ENCODE measurements around the gene MEFV. TPM values are rescaled to one million over a fixed set of nuclear protein-coding genes. Genes with fewer than 3 reads are reported as not detected.

The MEFV gene
- polyA plus RNA-seq, 2 donors: 0.07 to 0.14 TPM

GRCh38 chr16:3249020-3249419 is 7.4 kb downstream of the MEFV start:
- H3K27ac ChIP-seq (ENCODE audit: low read depth in 2 of 2, low read length in 1 of 2): no peak overlapping the region
- H3K9me3 ChIP-seq (ENCODE audit: control insufficient read depth in 2 of 2, insufficient read depth in 1 of 2, low read depth in 1 of 2, low read length in 1 of 2): peaks cover 0 to 3% of the 10 kb centered on the region in 2 donors
- H3K4me1 ChIP-seq (ENCODE audit: control insufficient read depth in 2 of 2, insufficient read depth in 2 of 2, low read length in 1 of 2): no peaks in the 10 kb centered on the region
- no peaks in the 10 kb centered on the region for H3K36me3 ChIP-seq (ENCODE audit: control insufficient read depth in 2 of 2, insufficient read depth in 2 of 2, low read length in 1 of 2)
- WGBS, 2 donors: 50 to 78% methylated on average over 1 of the region's 1 CpG
- no peaks in the 10 kb centered on the region for H3K27me3 ChIP-seq (ENCODE audit: control insufficient read depth in 1 of 2, insufficient read depth in 2 of 2, low read length in 2 of 2)
- H3K4me3 ChIP-seq (ENCODE audit: low read depth in 1 of 2, low read length in 2 of 2): no peak overlapping the region

GRCh38 chr16:3248596-3248995 is 7.8 kb downstream of the MEFV start:
- Histone ChIP-seq H3K27me3 (ENCODE audit: control insufficient read depth in 1 of 2, insufficient read depth in 2 of 2, low read length in 2 of 2) (no peaks in the 10 kb centered on the region), H3K9me3 (ENCODE audit: control insufficient read depth in 2 of 2, insufficient read depth in 1 of 2, low read depth in 1 of 2, low read length in 1 of 2) (peaks cover 0 to 3% of the 10 kb centered on the region in 2 donors), H3K4me1 (ENCODE audit: control insufficient read depth in 2 of 2, insufficient read depth in 2 of 2, low read length in 1 of 2) (no peaks in the 10 kb centered on the region), H3K4me3 (ENCODE audit: low read depth in 1 of 2, low read length in 2 of 2) (no peak overlapping the region), H3K36me3 (ENCODE audit: control insufficient read depth in 2 of 2, insufficient read depth in 2 of 2, low read length in 1 of 2) (no peaks in the 10 kb centered on the region), H3K27ac (ENCODE audit: low read depth in 2 of 2, low read length in 1 of 2) (no peak overlapping the region)
- WGBS, 2 donors: 75 to 85% methylated on average over 5 of the region's 5 CpGs

GRCh38 chr16:3246876-3247275 is 9.6 kb downstream of the MEFV start:
- WGBS, 2 donors: 77 to 81% methylated on average over 10 of the region's 10 CpGs
- Histone ChIP-seq H3K4me3 (ENCODE audit: low read depth in 1 of 2, low read length in 2 of 2) (no peak overlapping the region), H3K9me3 (ENCODE audit: control insufficient read depth in 2 of 2, insufficient read depth in 1 of 2, low read depth in 1 of 2, low read length in 1 of 2) (peaks cover 0 to 3% of the 10 kb centered on the region in 2 donors), H3K36me3 (ENCODE audit: control insufficient read depth in 2 of 2, insufficient read depth in 2 of 2, low read length in 1 of 2) (no peaks in the 10 kb centered on the region), H3K27me3 (ENCODE audit: control insufficient read depth in 1 of 2, insufficient read depth in 2 of 2, low read length in 2 of 2) (no peaks in the 10 kb centered on the region), H3K4me1 (ENCODE audit: control insufficient read depth in 2 of 2, insufficient read depth in 2 of 2, low read length in 1 of 2) (no peaks in the 10 kb centered on the region), H3K27ac (ENCODE audit: low read depth in 2 of 2, low read length in 1 of 2) (no peak overlapping the region)

- H3K9me3 ChIP-seq (ENCODE audit: control insufficient read depth in 2 of 2, insufficient read depth in 1 of 2, low read depth in 1 of 2, low read length in 1 of 2): peaks cover 0 to 3% of the 10 kb centered on the region in 2 donors
- no peaks in the 10 kb centered on the region for H3K27me3 ChIP-seq (ENCODE audit: control insufficient read depth in 1 of 2, insufficient read depth in 2 of 2, low read length in 2 of 2)
- H3K4me3 ChIP-seq (ENCODE audit: low read depth in 1 of 2, low read length in 2 of 2): no peak overlapping the region
- H3K4me1 ChIP-seq (ENCODE audit: control insufficient read depth in 2 of 2, insufficient read depth in 2 of 2, low read length in 1 of 2): no peaks in the 10 kb centered on the region
- H3K27ac ChIP-seq (ENCODE audit: low read depth in 2 of 2, low read length in 1 of 2): no peak overlapping the region
- H3K36me3 ChIP-seq (ENCODE audit: control insufficient read depth in 2 of 2, insufficient read depth in 2 of 2, low read length in 1 of 2): no peaks in the 10 kb centered on the region
- 72 to 75% methylated on average over 7 of the region's 7 CpGs for WGBS, 2 donors
Measured at GRCh38 chr16:3246002-3246401, 10.4 kb downstream of the MEFV start.

- H3K9me3 ChIP-seq (ENCODE audit: control insufficient read depth in 2 of 2, insufficient read depth in 1 of 2, low read depth in 1 of 2, low read length in 1 of 2): no peaks in the 10 kb centered on the region
- no peaks in the 10 kb centered on the region for H3K27me3 ChIP-seq (ENCODE audit: control insufficient read depth in 1 of 2, insufficient read depth in 2 of 2, low read length in 2 of 2)
- H3K4me1 ChIP-seq (ENCODE audit: control insufficient read depth in 2 of 2, insufficient read depth in 2 of 2, low read length in 1 of 2): no peaks in the 10 kb centered on the region
- 65 to 68% methylated on average over 6 of the region's 6 CpGs for WGBS, 2 donors
- no peaks in the 10 kb centered on the region for H3K36me3 ChIP-seq (ENCODE audit: control insufficient read depth in 2 of 2, insufficient read depth in 2 of 2, low read length in 1 of 2)
- no peak overlapping the region for H3K27ac ChIP-seq (ENCODE audit: low read depth in 2 of 2, low read length in 1 of 2)
- no peak overlapping the region for H3K4me3 ChIP-seq (ENCODE audit: low read depth in 1 of 2, low read length in 2 of 2)
Measured at GRCh38 chr16:3243882-3244281, 12.6 kb downstream of the MEFV start.

GRCh38 chr16:3242709-3243108 is 13.7 kb downstream of the MEFV start:
- no peaks in the 10 kb centered on the region for H3K27me3 ChIP-seq (ENCODE audit: control insufficient read depth in 1 of 2, insufficient read depth in 2 of 2, low read length in 2 of 2)
- 83 to 89% methylated on average over 11 of the region's 11 CpGs for WGBS, 2 donors
- H3K4me1 ChIP-seq (ENCODE audit: control insufficient read depth in 2 of 2, insufficient read depth in 2 of 2, low read length in 1 of 2): no peaks in the 10 kb centered on the region
- no peak overlapping the region for H3K27ac ChIP-seq (ENCODE audit: low read depth in 2 of 2, low read length in 1 of 2)
- no peak overlapping the region for H3K4me3 ChIP-seq (ENCODE audit: low read depth in 1 of 2, low read length in 2 of 2)
- H3K36me3 ChIP-seq (ENCODE audit: control insufficient read depth in 2 of 2, insufficient read depth in 2 of 2, low read length in 1 of 2): no peaks in the 10 kb centered on the region
- H3K9me3 ChIP-seq (ENCODE audit: control insufficient read depth in 2 of 2, insufficient read depth in 1 of 2, low read depth in 1 of 2, low read length in 1 of 2): no peaks in the 10 kb centered on the region

- Histone ChIP-seq H3K27ac (ENCODE audit: low read depth in 2 of 2, low read length in 1 of 2) (no peak overlapping the region), H3K4me3 (ENCODE audit: low read depth in 1 of 2, low read length in 2 of 2) (no peak overlapping the region), H3K36me3 (ENCODE audit: control insufficient read depth in 2 of 2, insufficient read depth in 2 of 2, low read length in 1 of 2) (no peaks in the 10 kb centered on the region), H3K27me3 (ENCODE audit: control insufficient read depth in 1 of 2, insufficient read depth in 2 of 2, low read length in 2 of 2) (no peaks in the 10 kb centered on the region), H3K9me3 (ENCODE audit: control insufficient read depth in 2 of 2, insufficient read depth in 1 of 2, low read depth in 1 of 2, low read length in 1 of 2) (no peaks in the 10 kb centered on the region), H3K4me1 (ENCODE audit: control insufficient read depth in 2 of 2, insufficient read depth in 2 of 2, low read length in 1 of 2) (no peaks in the 10 kb centered on the region)
- 75 to 78% methylated on average over 5 of the region's 5 CpGs for WGBS, 2 donors
Measured at GRCh38 chr16:3241761-3242160, 14.7 kb downstream of the MEFV start.

GRCh38 chr16:3235856-3236669 is 20.4 kb downstream of the MEFV start:
- Histone ChIP-seq H3K9me3 (ENCODE audit: control insufficient read depth in 2 of 2, insufficient read depth in 1 of 2, low read depth in 1 of 2, low read length in 1 of 2) (no peaks in the 10 kb centered on the region), H3K4me3 (ENCODE audit: low read depth in 1 of 2, low read length in 2 of 2) (no peak overlapping the region), H3K36me3 (ENCODE audit: control insufficient read depth in 2 of 2, insufficient read depth in 2 of 2, low read length in 1 of 2) (peaks cover 11 to 12% of the 10 kb centered on the region in 2 donors), H3K4me1 (ENCODE audit: control insufficient read depth in 2 of 2, insufficient read depth in 2 of 2, low read length in 1 of 2) (peaks cover 0 to 3% of the 10 kb centered on the region in 2 donors), H3K27me3 (ENCODE audit: control insufficient read depth in 1 of 2, insufficient read depth in 2 of 2, low read length in 2 of 2) (no peaks in the 10 kb centered on the region), H3K27ac (ENCODE audit: low read depth in 2 of 2, low read length in 1 of 2) (no peak overlapping the region)
- WGBS, 2 donors: 85 to 87% methylated on average over 29 of the region's 29 CpGs

- Histone ChIP-seq H3K27ac (ENCODE audit: low read depth in 2 of 2, low read length in 1 of 2) (peak within 1 kb of the TSS; percentile 87 to 100), H3K4me3 (ENCODE audit: low read depth in 1 of 2, low read length in 2 of 2) (peak within 1 kb of the TSS; percentile 74 to 88), H3K27me3 (ENCODE audit: control insufficient read depth in 1 of 2, insufficient read depth in 2 of 2, low read length in 2 of 2) (no peaks in the 10 kb centered on the region), H3K4me1 (ENCODE audit: control insufficient read depth in 2 of 2, insufficient read depth in 2 of 2, low read length in 1 of 2) (peaks cover 0 to 3% of the 10 kb centered on the region in 2 donors), H3K36me3 (ENCODE audit: control insufficient read depth in 2 of 2, insufficient read depth in 2 of 2, low read length in 1 of 2) (peaks cover 11 to 15% of the 10 kb centered on the region in 2 donors), H3K9me3 (ENCODE audit: control insufficient read depth in 2 of 2, insufficient read depth in 1 of 2, low read depth in 1 of 2, low read length in 1 of 2) (no peaks in the 10 kb centered on the region)
- 0% methylated on average over 52 to 56 of the region's 59 CpGs for WGBS, 2 donors
Measured at GRCh38 chr16:3234857-3235561, 21.4 kb downstream of the MEFV start, which contains the start of gene ZNF200. Gene ZNF200, minus strand, starts transcription at chr16:3235158. Its CDS starts 1,403 bp downstream, at chr16:3233755.

Measured in esophagus (tissue), 2 donors.